NK-92 (cell line): Measurements from ENCODE around the gene RPS6KA2.

Experiments used
- DNase-seq: peaks from one replicate; lab custom pipeline; 2025; ENCODE audit not compliant: unreplicated experiment; lab: John Stamatoyannopoulos, UW

RPS6KA2 gene

DNA sequence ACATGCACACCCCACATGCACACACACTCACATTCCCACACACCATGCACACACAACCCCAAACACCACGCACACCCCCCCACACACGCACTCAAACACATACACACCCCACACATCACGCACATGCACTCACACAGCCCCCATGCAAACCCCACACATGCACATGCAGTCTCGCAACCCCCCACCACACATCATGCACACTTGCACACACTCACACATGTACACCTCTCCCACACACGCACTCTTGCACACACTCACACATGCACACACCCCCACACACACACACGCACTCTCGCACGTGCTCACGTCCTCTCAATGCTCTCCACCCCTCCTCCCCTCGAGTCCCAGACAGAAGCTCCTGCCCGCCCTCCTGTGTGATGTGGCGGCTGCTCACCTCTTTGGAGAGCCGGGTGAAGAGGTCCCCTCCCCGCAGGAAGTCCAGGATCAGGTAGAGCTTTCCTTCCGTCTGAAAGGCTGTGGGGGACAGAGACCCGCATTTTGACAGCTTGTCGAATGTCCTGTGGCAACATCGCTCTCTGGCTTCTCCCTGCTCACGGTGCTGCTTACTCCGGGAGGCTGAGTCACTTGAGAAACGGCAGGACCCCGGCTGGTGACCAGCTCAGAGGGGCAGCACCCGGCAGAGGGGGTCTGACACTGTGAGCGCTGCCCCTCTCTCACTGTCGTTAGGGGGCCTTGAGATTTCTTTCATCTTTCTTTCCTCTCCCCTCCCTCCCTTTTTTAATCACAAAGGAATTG, 119.1 kb downstream of the RPS6KA2 start:
- no peak for DNase-seq

DNA sequence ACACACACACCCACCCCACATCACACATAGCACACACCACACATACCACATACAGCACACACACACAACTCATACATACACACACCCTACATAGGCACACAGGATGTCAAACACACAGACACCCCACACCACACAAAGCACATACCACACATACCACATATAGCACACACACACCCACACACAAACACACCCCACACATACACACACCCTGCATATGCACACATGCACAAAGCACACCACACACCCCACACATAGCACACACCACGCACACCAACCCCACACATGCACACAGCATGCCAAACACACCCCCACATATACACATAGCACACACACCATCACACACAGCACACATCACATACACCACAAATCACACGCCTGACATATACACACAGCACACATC, 119.7 kb downstream of the RPS6KA2 start:
- no peak for DNase-seq

DNA sequence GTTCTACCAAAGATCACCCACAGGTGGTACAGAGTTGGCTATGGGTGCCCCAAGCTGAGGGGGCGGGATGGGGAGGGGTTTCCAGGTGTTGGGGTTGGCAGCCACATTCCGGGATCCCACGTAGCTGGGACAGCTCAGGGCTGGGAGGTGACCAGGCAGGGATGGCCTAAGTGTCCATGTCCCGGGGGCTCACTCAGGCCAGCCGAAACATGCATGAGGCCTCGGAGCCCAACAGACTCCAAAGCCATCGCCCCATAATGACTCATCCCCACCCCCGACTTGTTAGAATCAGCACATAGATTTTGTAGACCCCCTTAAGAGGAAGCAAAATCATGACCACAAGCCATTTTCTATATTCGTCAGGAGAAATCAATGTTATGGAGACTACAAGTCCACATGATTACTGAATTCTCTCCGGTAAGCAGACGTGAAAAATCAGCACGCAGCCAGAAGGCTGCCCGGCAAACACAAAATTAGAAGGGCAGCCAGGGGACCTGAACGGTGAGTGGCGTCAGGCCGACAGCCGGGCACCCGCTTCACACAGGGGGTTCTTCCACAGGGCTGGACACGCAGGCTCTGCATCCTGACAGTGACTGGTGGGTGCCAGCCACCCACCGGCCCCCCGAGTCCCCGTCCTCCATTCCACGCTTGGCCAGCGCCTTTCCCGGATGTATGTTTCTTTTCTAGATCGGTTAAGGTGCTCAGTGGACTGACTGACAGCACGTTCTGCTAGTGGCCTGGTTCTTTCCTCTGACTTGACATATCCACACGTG, 121.7 kb downstream of the RPS6KA2 start:
- DNase-seq: no peak

DNA sequence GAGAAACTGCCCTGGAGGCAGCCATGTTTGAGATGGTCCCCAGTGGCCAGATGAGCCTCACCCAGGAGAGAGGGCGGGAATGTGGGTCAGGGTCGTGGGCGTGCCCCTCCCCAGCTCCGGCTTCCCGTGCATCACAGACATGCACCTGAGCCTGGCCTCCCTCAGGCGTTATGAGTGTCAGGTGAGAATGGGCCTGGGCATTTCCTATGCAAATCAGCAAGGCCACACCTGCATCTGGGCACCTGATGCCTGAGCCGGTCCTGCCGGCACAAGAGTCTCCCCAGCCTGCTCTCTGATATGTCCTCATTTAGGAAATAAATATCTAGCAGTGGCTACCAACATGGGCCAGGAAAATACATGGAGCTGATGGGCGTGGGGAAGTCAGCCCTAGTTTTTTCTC, 123.0 kb downstream of the RPS6KA2 start:
- DNase-seq: no peak

DNA sequence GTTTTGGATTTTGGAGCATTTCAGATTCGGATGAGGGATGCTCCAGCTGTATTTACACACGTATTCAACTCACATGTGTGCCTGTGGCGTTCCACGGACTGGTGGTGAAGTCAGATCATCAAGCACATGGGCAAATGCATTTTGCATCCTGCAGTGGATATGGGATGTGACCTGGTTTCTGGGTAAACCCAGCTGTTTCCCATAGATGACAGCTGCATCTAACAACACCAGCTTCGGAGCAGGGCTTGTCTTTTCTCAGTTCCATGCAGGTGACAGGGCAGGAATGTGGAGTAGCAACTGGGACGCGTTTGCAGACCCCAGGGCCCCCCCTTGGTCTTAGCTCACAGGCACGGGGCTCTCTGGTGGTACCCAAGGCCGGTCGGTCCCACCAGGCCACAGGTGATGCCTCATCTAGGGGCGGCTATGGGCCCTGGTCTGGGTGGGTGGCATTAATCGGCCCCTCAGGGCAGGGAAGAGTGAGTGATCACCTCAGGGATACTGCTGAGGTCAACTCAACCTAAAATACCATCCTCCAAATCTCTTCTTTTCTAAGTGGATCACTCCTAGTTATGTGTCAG, 123.8 kb downstream of the RPS6KA2 start:
- DNase-seq: no peak

DNA sequence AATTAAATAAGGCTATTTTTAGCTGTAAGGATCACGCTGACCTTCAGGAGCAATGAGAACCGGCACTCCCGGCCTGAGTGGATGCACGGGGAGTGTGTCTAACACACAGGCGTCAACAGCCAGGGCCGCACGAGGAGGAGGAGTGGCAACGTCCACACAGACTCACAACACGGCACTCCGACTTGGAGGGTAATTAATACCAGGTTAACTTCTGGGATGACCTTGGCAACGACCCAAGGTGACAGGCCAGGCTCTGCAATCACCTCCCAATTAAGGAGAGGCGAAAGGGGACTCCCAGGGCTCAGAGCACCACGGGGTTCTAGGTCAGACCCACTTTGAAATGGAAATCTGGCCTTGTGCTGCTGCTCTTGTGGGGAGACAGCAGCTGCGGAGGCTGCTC, 124.6 kb downstream of the RPS6KA2 start:
- DNase-seq: no peak

DNA sequence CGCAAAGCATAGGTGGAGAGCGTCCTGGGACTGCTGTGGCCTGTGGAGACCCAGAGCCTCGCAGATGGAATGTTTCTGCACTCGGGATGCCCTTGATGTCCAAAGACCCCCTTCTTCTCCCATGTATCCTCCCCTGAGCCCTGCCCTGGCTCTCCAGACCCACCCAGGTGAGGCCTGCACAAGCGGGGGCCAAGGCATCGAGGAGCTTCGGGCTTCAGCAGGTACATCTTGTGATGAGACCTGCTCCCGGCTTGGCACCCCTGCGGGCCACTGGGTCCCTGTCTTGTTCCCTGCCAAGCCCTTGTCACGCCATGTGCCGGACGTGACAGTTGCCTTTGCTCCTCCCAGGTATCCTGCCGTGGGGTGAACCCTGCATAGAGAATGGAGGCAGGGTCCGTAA, 125.8 kb downstream of the RPS6KA2 start:
- DNase-seq: no peak

DNA sequence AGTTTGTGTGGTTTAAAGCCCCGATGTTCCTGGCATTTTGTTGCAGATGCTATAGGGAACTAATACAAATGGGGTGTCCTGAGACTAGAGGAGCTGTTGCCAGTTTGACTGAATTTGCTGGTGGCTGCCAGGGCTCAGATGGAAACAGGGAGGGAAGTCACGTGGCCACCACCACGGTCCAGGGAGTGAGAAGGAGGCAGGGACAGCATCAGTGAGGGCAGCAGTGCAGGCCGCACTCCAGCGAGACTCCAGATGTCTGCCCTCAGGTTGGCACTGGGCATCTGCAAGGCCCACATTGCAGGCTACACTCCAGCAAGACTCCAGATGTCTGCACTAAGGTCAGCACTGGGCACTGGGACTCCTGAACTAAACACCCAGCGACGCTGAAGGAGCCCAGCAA, 126.8 kb downstream of the RPS6KA2 start:
- no peak for DNase-seq

DNA sequence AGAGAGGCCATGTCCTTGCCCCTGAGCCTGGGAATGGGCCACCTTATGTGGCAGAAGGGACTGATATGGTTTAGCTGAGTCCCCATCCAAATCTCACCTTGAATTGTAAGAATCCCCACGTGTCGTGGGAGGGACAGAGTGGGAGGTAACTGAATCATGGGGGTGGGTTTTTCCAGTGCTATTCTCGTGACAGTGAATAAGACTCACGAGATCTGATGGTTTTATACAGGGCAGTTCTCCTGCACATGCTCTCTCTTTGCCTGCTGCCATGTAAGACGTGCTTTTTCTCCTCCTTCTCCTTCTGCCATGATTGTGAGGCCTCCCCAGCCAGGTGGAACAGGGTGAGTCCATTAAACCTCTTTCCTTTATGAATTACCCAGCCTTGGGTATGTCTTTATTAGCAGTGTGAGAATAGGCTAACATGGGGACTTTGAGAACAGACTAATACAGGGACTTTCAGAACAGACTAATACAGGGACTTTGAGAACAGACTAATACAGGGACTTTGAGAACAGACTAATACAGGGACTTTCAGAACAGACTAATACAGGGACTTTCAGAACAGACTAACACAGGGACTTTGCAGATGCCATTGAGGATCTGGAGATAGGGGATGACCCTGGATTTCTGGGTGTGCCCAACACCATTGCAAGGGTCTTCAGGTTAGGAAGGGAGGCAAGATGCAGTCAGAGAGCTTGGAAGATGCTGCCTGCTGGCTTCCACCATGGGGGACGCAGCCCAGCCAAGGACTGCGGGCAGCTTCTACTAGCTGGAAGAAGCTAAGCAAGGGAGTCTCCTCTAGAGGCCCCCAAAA, 127.5 kb downstream of the RPS6KA2 start:
- no peak for DNase-seq

DNA sequence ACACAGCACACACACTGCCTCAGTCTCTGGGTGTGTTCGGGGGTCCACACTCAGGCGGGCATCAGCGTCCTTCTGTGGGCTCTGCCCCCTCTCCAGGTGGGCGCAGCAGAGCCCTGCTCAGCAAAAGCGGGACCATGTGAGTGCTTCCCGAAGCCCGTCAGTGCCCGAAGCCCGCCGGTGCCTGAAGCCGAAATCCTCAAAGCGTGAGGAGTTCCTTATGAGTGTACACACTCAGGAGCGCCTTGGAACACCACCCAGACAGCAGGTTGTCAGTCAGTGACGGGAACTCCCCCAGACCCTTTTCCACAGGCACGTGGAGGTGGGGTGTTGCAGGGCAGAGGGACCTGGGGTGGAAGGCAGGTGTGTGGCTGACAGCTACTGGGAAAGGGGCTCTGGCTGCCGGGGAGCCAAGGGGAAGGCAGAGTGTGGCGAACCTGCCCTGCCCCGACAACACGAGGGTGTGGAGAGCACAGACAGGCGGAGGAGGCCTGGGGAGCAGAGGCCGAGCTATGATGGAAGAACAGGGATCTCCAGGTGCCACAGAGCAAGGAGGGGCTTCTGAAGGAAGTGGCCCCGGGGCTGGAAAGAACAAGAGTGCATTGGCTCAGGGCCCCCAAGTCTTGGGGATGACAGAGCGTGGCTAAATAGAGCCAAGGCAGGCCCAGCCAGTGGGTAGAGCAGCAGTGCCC, 128.2 kb downstream of the RPS6KA2 start:
- no peak for DNase-seq

DNA sequence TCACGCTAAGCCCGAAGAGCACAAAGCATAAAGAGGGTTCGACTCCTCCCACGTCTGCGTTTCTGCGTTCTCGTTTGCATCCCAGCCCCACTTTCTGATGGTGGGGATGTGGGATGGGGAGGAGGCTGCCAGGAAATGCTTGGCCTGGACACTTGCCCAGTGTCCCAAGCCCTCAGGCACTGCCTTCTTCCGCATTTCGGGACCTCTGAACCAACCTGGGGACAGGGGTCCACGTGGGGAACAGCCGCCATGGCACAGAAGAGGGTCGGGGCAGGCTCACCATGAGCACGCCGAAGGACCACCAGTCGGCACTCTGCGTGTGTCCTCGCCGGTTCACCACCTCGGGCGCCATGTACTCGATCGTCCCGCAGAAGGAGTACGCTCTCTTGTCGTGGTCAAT, 128.8 kb downstream of the RPS6KA2 start:
- DNase-seq: no peak

DNA sequence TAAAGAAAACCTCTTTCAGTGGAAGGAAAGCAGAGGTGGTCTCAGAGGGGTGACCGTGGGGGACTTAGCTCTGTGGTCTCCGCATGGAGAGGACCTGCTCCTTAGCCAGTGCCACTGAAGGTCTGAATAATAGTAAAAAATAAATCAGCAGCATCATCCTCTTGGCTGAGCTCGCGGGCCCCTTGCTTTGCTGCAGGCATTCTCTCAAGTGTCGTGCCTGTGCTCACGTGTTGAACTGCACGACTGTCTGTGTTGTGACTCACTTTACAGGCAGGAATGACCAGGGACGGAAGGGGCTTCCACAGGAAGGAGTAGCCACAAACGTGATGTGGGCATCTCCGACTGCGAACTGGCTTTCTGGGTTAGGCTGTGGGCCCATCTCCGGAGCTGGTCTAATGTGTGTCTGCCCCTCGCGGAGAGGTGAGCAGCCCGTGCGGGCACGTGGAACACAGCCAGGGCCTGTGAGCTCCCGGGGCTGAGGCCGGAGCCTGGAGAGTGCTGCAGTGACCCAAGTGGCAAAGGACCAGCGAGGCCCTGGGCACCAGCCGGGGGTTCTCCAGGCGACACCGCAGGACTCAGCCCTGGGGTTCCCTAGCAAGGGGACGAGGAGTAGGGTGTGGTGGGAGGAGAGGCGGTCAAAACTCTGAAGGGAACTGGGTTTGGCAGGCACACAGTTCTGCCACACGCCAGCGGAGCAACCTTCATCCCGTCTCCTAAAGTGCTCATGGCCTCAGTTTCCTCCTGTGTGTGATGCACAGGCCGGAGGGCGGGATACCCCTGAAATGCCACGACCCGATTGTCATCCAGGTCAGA, 129.8 kb downstream of the RPS6KA2 start:
- DNase-seq: no peak

DNA sequence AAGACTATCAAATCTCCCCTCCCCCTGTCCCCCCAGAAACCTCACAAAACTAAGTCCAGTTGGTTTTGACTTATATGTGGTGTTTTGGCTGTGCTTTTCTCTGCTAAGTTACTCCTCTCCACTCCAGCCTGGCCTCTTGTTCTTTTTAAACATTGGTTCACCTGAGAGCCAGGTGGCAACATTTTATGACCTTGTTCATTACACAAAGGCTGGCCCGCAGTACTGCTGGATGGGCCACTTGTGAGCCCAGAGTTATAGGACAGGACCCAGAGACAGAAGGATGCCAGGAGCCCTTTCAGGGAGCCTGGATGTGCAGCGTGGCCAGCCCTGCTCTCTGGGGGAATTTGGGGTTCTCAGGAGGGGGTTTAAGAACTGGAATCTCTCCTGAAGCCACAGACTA, 130.6 kb downstream of the RPS6KA2 start:
- DNase-seq: no peak

DNA sequence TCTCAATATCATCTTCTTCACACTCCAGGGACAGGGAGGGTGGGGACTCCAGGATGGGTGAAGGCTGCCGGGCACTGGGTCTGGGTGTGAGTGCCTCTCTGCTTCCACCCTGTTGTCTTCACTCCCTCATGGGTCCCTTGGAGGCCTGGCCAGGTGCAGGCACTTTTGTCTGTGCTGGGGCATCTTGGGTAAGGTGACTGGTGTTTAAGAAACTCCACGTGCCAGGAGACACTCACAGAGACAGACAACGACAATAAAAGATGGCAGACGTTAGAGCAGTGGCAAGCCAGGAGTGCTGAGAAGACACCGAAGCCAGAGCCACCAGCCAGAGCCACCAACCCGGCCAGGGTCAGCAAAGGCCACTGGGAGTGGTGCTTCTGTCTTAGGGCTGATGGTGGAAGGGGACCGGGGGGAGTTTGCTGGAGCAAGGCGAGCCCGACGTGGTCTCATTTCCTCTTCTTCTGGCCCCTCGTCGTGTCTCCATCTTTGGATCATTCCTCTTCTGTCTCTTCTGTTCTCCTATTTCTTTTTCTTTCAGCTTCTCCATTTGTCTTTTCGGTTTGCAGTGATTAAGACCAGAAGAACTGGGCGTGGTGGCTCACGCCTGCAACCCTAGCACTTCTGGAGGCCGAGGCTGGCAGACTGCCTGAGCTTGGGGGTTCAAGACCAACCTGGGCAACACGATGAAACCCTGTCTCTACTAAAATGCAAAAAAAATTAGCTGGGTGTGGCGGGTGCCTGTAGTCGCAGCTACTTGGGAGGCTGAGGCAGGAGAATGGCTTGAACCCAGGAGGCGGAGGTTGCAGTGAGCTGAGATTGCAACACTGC, 131.3 kb downstream of the RPS6KA2 start:
- DNase-seq: no peak

DNA sequence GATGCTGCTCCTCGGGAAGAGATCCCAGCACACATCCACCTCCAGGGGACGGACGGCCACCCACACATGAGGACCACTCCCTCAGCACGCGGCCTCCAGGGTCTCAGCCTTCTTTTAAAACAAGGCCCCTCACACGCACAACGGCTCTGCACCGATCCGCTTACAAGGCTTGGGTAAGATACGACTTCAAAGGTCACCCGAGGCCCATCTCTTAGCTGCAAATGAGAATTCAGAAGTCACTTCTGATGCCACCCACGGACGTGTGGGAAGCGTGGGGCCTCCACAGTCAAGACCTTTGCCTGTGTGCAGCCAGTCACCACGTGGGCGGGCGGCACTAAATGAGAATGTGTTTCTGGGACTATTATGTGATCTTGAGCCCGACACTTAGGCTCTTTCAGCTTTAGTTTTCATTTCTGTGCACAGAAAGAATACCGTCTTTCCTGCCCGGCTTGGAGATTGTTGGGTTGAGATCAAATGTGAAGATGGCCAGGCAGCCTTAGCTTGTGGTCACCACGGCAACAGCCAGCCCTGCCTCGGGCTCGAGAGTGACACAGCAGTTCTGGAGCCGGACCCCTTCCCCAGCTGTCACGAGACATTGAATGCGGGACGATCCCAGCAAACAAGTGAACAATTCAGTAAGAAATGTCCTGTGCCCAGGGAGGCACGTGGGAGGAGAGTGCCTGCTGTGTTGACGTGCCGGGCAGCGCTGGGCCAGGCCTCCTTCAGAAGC, 132.1 kb downstream of the RPS6KA2 start:
- no peak for DNase-seq

DNA sequence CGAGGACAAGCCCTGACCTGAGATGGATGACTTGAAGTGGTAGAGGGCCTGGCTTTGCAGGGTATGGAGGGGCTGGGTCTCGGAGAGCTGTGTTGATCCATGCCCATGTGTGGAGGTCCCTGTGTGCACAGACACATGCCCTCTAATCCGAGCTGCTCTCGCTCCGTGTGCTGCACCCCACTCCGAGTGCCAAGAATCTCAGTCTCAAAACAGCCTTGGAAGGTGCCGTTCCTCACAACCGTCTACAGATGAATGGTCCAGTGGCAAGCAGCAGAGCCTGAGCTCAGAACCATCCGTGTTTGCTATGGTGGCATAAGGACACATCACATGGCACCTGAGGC, 133.0 kb downstream of the RPS6KA2 start:
- no peak for DNase-seq

DNA sequence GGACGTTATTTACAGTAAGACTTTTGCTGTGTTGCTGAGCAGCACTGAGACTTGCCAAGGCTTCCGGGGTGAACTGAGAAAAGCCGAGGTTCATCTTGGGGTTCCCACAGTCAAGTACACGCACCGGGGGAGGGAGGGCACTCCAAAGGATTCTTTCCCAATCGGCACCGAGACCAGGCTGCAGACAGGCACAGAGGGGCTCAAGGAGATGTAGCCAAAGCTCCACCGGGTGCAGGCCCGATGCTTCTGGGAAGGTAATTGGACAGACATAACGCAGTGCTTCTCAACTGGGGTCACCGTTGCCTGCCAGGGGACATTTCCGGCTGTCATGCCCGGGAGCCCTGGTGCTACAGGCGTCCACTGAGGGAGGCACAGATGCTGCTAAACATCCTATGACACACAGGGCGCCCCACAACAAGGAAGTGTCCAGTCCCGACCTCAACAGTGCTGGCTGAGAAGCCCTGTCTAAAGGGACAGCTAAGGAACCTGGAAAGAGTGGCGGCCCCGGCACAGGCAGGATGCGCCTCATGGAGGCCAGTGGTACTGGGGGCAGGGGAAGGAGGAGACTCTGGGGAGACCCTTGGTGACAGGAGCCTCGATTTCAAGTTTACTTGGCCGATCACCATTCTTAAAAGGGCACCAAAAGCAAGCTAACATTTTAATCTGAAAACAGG, 133.5 kb downstream of the RPS6KA2 start:
- no peak for DNase-seq

DNA sequence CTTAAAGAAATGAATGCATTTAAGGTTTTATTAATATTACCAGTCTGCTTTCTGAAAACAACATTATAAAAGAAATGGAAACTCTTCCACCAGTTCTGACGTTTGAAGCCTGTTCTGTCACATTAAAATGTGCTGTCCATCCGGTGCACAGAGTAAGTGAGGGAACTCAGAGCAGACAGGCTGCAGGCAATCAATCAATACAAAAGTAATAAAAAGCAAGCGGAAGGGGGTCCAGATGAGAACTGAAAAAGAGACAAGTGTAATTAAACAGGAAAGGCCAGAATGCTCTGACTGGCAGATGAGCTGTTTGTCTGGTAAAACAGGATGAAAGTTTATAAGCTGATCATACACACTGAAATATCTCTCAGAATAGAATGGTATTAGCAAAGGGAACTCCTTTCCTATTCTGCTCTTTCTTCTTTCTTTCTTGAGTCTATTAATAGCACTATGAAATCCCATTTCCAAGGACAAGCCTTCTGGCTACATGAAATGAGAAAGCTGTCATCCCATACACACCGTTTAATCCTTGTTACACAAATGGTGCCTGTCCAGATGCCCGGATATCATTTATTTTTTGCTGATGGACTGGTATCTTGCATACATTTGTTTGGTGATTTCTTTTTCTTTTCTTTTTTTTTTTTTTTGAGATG, 134.8 kb downstream of the RPS6KA2 start:
- DNase-seq: no peak
